NCI-H1436 treated with DMSO at 0.1 percent for 48 hours (cell line): Measurements from ENCODE around the gene CCT3.

Source experiments
- DNase-seq: peaks from one replicate; lab custom pipeline; 2025; lab: John Stamatoyannopoulos, UW

The CCT3 gene

DNA sequence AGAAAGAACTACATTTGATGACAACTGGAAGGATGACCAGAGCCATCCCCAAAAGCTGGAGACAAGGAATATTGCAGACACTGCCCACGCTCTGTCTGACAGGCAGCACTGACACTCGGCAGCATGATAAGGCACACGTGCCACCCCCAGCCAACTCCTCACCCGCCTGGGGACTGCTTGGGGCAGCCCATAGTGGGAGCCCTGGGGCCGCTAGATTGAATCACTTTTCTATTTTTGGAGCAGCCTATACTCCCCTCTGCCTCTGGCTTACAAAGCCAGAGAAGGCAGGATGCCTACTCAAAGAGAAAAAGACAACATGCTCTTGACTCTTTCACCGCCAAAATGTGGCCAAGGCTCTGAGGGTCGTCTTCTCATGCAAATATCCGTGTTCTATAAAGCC lies 56.8 kb downstream of the CCT3 start:
- no peak for DNase-seq

GRCh38 chr1:156279837-156280236 lies 58.3 kb downstream of the CCT3 start:
- DNase-seq = no peak

- no peak for DNase-seq
These were observed 61.1 kb downstream of the CCT3 start for GRCh38 chr1:156276966-156277381.

- no peak for DNase-seq
These were observed 61.6 kb downstream of the CCT3 start for GRCh38 chr1:156276532-156276931.

DNA sequence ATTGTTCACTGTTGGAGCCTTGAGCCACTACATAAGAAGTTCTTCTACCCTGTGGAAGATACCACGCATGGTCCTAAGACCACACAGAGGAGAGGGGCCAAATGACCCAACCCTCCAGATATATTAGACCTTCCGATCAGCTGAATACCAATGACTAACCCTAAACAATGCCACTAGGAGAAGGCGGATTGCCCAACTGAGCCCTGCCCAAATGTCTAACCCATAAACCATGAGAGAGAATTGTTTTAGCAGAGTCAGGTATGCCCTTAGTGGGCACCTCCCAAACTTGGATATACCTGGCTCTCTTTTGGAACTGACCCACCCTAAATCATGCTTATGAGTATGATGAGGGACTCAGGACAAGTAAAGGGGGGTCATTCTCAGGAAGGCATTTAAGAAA lies 67.8 kb downstream of the CCT3 start:
- DNase-seq = no peak

DNA sequence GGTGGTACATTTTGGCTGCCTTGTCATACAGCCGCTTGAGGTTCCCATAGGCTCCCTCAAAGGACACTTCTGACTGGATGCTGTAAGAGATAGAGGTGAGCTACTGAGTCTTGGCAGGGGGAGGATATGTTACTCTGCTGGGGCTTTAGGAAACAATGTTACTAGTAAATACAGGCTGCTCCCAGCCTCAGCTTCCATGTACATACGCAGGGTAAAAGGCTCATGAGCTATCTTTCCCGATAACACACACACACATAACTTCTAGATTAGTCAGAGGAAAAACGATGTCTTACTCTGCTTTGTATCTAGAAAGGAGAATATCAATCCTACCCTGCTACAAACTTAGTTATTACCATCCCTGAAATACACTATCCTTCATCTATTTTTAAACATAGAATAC lies 69.8 kb downstream of the CCT3 start:
- DNase-seq = no peak

GRCh38 chr1:156266051-156266450 lies 72.0 kb downstream of the CCT3 start:
- DNase-seq = no peak

DNA sequence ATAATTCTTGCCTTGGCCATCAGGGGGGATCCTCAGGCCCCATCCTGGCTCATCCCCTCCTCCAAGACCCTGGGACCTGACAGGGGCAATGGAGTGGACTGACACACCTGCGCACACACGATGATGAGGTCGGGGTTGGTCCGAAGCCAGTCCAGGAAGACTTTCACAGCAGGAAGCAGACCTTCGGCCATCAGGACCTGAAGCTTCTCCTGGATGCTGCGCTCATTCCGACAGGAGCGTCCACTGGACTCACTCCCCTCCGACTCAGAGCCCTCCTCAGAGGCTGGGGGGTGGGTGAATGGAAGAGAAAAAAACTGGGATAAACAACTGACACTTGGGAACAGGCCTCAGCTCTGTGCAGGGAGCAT lies 74.8 kb downstream of the CCT3 start:
- DNase-seq = no peak

GRCh38 chr1:156262461-156263287 lies 75.4 kb downstream of the CCT3 start:
- DNase-seq = no peak

DNA sequence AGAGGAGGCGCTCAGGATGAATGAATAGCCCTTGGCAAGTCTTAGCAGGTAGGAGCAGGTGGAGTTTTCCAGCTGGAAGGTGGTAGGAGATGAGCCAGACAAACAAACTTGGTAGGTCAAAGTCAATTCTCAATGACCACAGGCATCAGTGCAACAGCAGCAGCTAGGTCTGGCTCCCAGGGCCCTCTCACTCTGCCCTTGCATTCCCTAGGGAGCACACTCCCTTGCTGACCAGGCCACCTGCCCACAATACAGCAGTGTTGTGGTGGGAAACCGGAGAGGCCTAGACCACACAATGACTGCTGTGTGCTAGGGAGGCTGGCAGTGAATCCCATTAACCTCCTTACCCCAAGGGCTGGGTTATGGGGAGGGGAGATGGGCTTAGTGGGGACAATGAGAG lies 77.2 kb downstream of the CCT3 start:
- DNase-seq = no peak

- no peak for DNase-seq
These were observed 78.3 kb downstream of the CCT3 start for GRCh38 chr1:156259805-156260204.
